Keratinocyte (primary cell): Measurements from ENCODE around the gene PPP1R37. TPM values are rescaled to one million over a fixed set of nuclear protein-coding genes. Genes with fewer than 3 reads are reported as not detected.

Source experiments
- DNase-seq: peaks from one replicate; pipeline ENCODE4 v3.0.0-alpha.2; 2011; ENCODE audit warnings: low read depth, missing footprints, low spot score
- FAIRE-seq: peaks from 2 replicates; lab custom pipeline; 2011; peaks lifted over from hg19 to GRCh38; lab: Jason Lieb, UNC
- H2AFZ ChIP-seq: 2 replicates; pipeline ENCODE4 v1.6.0; 2012; ENCODE audit warnings: low read length, control low read depth, inconsistent platforms; ENCODE audit not compliant: control insufficient read depth
- H3K27ac ChIP-seq: 2 replicates; pipeline ENCODE4 v1.5.1; 2011; ENCODE audit warnings: low read length; ENCODE audit not compliant: control insufficient read depth, insufficient read depth
- H3K27me3 ChIP-seq: 3 replicates; pipeline ENCODE4 v1.6.0; 2011; ENCODE audit warnings: low read length; ENCODE audit not compliant: control insufficient read depth, insufficient read depth; ENCODE audit errors: extremely low read depth
- H3K36me3 ChIP-seq, 2 experiments: 2 replicates in 1 of 2; 3 replicates in 1 of 2; pipeline ENCODE4 v1.5.1; 2011; ENCODE audit warnings: low read length in 2 of 2, mild to moderate bottlenecking in 1 of 2; ENCODE audit not compliant: control insufficient read depth in 2 of 2, insufficient read depth in 2 of 2; ENCODE audit errors: extremely low read depth in 1 of 2
- H3K4me1 ChIP-seq: 3 replicates; pipeline ENCODE4 v1.5.1; 2011; ENCODE audit warnings: low read length; ENCODE audit not compliant: control insufficient read depth, insufficient read depth; ENCODE audit errors: extremely low read depth
- H3K4me2 ChIP-seq: 3 replicates; pipeline ENCODE4 v1.6.0; 2011; ENCODE audit warnings: low read depth, low read length; ENCODE audit not compliant: control insufficient read depth, insufficient read depth; ENCODE audit errors: extremely low read depth
- H3K4me3 ChIP-seq, 3 experiments: fragments of 200-600 bp in 1 of 3; sonication (generic) in 1 of 3; 2 replicates in 2 of 3; 3 replicates in 1 of 3; pipeline ENCODE4 v1.5.1; 2011 to 2016; ENCODE audit warnings: low read length in 3 of 3, mild to moderate bottlenecking in 3 of 3, control low read depth in 2 of 3, inconsistent platforms in 1 of 3, low read depth in 1 of 3, mixed read lengths in 1 of 3, mixed run types in 1 of 3, moderate library complexity in 1 of 3; ENCODE audit not compliant: control insufficient read depth in 2 of 3, insufficient read depth in 2 of 3; ENCODE audit errors: extremely low read depth in 1 of 3
- H3K79me2 ChIP-seq: 2 replicates; pipeline ENCODE4 v1.6.0; 2012; ENCODE audit warnings: low read length; ENCODE audit not compliant: control insufficient read depth, insufficient read depth
- H3K9ac ChIP-seq: 3 replicates; pipeline ENCODE4 v1.6.0; 2011; ENCODE audit warnings: low read length; ENCODE audit not compliant: control insufficient read depth, insufficient read depth; ENCODE audit errors: extremely low read depth
- H3K9me1 ChIP-seq: 3 replicates; pipeline ENCODE4 v1.6.0; 2011; ENCODE audit warnings: low read length; ENCODE audit not compliant: control insufficient read depth, insufficient read depth; ENCODE audit errors: extremely low read depth
- H3K9me3 ChIP-seq: 2 replicates; pipeline ENCODE4 v1.5.1; 2012; ENCODE audit warnings: low read depth, low read length; ENCODE audit not compliant: control insufficient read depth
- H4K20me1 ChIP-seq: 3 replicates; pipeline ENCODE4 v1.6.0; 2011; ENCODE audit warnings: low read length; ENCODE audit not compliant: control insufficient read depth, insufficient read depth; ENCODE audit errors: extremely low read depth
- EZH2 ChIP-seq: IDR thresholded peaks from one replicate; pipeline ENCODE4 v1.6.1; 2012; ENCODE audit warnings: inconsistent platforms, mild to moderate bottlenecking, low read length, moderate library complexity
- dilution Hi-C: fragments of 300-500 bp; cut with MboI; formaldehyde crosslinking; loops from one replicate; pipeline ENCODE4 v1.7.0; 2020; ENCODE audit warnings: low sequenced_read_pairs; ENCODE audit not compliant: extremely low pct_ligation_motif_present
- polyA plus RNA-seq, 5 experiments: library from polyadenylated mRNA; depleted of rRNA in 3 of 5; stranded (reverse) in 3 of 5; stranded (forward) in 1 of 5; unstranded in 1 of 5; fragments of >200 nt; gene quantifications; 1 replicate in 1 of 5; 2 replicates in 3 of 5; 3 replicates in 1 of 5; pipeline versions ENCODE4 v1.2.1 to v1.2.3, GENCODE V29; 2011 to 2012; ENCODE audit warnings: missing spikeins in 2 of 5, low read depth in 1 of 5, low replicate concordance in 1 of 5
- TF ChIP-seq, protein P1 (sequence below), 3 experiments: IDR thresholded peaks in 1 of 3; conservative IDR thresholded peaks in 1 of 3; optimal IDR thresholded peaks in 1 of 3; 2 replicates in 2 of 3; 3 replicates in 1 of 3; pipeline versions ENCODE3 to v1.5.1; 2011; ENCODE audit warnings: low read length in 3 of 3, mild to moderate bottlenecking in 3 of 3, moderate library complexity in 2 of 3, control low read depth in 1 of 3, inconsistent platforms in 1 of 3; ENCODE audit not compliant: insufficient read depth in 2 of 3; ENCODE audit errors: extremely low read depth in 1 of 3

The PPP1R37 gene
- polyA plus RNA-seq, 1 donor (not counting 4 experiments of a cell fraction or from before 2014, with no cell fraction given), result 8.6 TPM

DNA sequence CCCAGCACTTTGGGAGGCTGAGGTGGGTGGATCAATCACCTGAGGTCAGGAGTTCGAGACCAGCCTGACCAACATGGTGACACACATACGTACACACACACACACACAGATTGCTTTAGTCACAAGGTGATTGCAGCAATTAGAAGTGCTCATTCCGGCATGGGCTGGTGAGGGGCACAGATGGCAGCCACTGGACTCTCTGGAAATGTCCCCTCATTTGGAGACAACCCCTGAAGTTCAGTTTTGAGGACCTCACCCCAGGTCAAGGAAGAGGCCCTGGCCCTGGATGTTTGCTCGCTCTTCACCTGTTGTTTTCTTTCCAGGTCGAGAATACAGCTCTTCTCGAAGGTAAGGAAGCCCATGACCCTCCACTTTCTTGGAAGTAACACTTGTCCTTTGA is 22.8 kb upstream of the PPP1R37 start:
- DNase-seq, result no peak
- no peak overlapping the region for H3K4me2 ChIP-seq
- no peak for FAIRE-seq

DNA sequence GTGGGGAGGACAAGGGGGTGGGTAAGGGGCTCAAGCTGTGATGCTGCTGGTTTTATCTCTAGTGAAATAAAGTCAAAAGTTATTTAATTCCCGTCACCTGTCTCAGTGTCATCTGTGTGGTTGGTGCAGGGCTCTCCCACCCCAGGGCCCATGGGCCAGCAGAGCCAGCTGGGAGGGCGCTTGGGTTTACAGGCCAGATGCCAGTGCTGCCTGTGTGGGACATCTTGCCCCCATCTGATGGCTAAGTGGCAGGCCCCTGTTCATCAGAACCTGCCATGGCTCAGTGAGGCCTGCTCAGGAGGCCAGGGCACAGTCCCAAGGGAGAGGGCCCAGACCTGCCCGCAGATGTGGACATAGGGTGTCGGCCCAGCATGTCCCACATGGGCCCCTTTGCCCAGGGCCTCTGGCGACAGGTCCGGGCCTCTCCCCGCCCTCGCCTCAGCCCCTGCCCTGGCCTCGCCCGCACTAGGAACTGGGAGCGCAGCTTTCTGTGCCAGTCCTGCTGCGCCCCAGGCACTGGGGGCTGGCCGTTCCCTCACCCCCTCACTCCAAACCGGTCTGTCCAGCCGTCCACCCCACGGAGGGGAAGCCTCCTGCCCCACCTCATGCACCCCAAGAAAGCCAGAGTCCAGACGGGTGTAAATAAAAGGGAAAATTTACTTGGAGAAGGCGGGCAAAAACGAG is 22.0 kb upstream of the PPP1R37 start:
- no peaks in the 10 kb centered on the region for H3K9me3 ChIP-seq
- peaks cover 4% of the 10 kb centered on the region for H3K79me2 ChIP-seq
- dilution Hi-C loops, result no loop called here
- no peak overlapping the region for H2AFZ ChIP-seq
- H4K20me1 ChIP-seq, result peaks cover 4% of the 10 kb centered on the region
- no peak overlapping the region for H3K4me3 ChIP-seq
- no peak overlapping the region for H3K9ac ChIP-seq
- no peak for DNase-seq
- no peaks in the 10 kb centered on the region for H3K27me3 ChIP-seq
- FAIRE-seq, result no peak
- peaks cover 12 to 31% of the 10 kb centered on the region in 2 experiments for H3K36me3 ChIP-seq
- H3K4me2 ChIP-seq, result no peak overlapping the region
- TF ChIP-seq, protein P1, sequence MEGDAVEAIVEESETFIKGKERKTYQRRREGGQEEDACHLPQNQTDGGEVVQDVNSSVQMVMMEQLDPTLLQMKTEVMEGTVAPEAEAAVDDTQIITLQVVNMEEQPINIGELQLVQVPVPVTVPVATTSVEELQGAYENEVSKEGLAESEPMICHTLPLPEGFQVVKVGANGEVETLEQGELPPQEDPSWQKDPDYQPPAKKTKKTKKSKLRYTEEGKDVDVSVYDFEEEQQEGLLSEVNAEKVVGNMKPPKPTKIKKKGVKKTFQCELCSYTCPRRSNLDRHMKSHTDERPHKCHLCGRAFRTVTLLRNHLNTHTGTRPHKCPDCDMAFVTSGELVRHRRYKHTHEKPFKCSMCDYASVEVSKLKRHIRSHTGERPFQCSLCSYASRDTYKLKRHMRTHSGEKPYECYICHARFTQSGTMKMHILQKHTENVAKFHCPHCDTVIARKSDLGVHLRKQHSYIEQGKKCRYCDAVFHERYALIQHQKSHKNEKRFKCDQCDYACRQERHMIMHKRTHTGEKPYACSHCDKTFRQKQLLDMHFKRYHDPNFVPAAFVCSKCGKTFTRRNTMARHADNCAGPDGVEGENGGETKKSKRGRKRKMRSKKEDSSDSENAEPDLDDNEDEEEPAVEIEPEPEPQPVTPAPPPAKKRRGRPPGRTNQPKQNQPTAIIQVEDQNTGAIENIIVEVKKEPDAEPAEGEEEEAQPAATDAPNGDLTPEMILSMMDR (optimal IDR thresholded peaks at IDR 0.05 in 1 of 3, IDR thresholded peaks at IDR 0.05 in 1 of 3, conservative IDR thresholded peaks at IDR 0.05 in 1 of 3; ENCODE audit: extremely low read depth in 1 of 3, insufficient read depth in 2 of 3, low read length in 3 of 3), result no peak
- no peak for TF ChIP-seq EZH2
- H3K27ac ChIP-seq, result no peak overlapping the region
- peaks cover 4% of the 10 kb centered on the region for H3K4me1 ChIP-seq
- no peaks in the 10 kb centered on the region for H3K9me1 ChIP-seq

More for the DNA sequence above, 22.8 kb upstream of the PPP1R37 start:
- Histone ChIP-seq H3K27me3 (no peaks in the 10 kb centered on the region), H2AFZ (no peak overlapping the region), H3K9ac (no peak overlapping the region), H3K9me3 (no peaks in the 10 kb centered on the region), H3K4me3 (no peak overlapping the region), H3K36me3 (peaks cover 12 to 35% of the 10 kb centered on the region in 2 experiments), H4K20me1 (peaks cover 4% of the 10 kb centered on the region), H3K9me1 (no peaks in the 10 kb centered on the region), H3K4me1 (peaks cover 4% of the 10 kb centered on the region), H3K79me2 (peaks cover 2% of the 10 kb centered on the region), H3K27ac (no peak overlapping the region)
- TF ChIP-seq EZH2, result no peak
- TF ChIP-seq, protein P1 (optimal IDR thresholded peaks at IDR 0.05 in 1 of 3, IDR thresholded peaks at IDR 0.05 in 1 of 3, conservative IDR thresholded peaks at IDR 0.05 in 1 of 3; ENCODE audit: extremely low read depth in 1 of 3, insufficient read depth in 2 of 3, low read length in 3 of 3), result no peak
- dilution Hi-C loops, result no loop called here
